AG09309 (cell line): ENCODE measurements around the gene PDE6B.

ENCODE experiments used
- DNase-seq: peaks from one replicate; pipeline ENCODE4 v3.0.0-alpha.2; 2010; ENCODE audit warnings: low read depth
- H3K4me3 ChIP-seq: 2 replicates; pipeline ENCODE4 v1.5.1; 2011; ENCODE audit warnings: mild to moderate bottlenecking, low read depth, low read length, moderate library complexity; ENCODE audit not compliant: control insufficient read depth
- CTCF ChIP-seq: IDR thresholded peaks from 2 replicates; pipeline ENCODE4 v1.5.1; 2011; ENCODE audit warnings: mild to moderate bottlenecking, low read depth, low read length, inconsistent platforms; ENCODE audit not compliant: insufficient read depth, control insufficient read depth; ENCODE audit errors: missing control alignments

The PDE6B gene

DNA sequence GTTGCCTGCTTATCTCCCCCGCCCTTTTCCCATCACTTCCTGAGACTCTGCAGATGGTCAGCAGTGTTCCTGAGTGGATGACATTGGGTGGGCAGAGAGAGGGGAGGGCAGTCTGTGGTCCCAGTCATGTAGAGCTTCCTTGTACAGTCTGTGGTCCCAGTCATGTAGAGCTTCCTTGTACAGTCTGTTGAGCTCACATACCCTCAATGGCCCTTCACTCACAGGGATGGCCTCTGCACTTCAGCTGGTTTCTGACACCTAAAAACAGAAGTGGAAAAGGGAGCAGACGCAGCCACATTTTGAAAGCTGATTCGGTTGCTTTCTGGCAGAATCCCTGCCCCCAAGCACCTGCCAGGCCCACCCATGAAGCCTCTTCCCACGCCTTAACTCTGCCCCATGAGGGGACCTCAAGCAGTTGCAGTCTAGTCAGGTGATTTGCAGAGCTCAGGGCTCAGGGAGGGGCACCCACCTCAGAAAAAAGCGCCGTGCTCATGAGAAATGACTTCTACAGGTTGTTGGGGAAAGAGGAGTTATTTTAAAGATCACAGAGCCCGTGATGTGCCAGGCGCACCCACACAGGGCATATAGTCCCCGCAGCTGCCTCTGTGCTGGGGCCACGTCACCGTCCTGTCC is 45.7 kb upstream of the PDE6B start:
- TF ChIP-seq CTCF, result no peak
- no peak for DNase-seq
- H3K4me3 ChIP-seq, result no peak overlapping the region

DNA sequence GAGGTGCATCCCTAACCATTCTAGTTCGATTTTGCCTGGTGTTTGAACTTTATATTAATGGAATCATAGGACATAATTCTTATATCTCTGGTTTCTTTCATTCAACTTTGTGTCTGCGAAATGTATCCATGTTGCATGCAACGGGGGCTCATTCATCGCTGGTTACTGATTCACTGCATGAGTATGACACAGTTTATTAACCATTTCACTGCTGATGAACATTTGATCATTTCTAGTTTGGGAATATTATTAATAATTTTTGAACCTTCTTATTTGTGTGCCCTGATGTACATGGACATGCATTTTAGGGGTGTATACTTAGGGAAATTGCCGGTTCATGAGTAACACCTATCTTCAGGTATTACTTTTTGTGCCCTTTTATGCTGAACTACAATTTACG is 44.2 kb upstream of the PDE6B start:
- H3K4me3 ChIP-seq, result no peak overlapping the region
- no peak for TF ChIP-seq CTCF
- DNase-seq, result no peak

- no peak for TF ChIP-seq CTCF
- DNase-seq, result no peak
- no peak overlapping the region for H3K4me3 ChIP-seq
These were observed 43.5 kb upstream of the PDE6B start for GRCh38 chr4:581753-582361.

DNA sequence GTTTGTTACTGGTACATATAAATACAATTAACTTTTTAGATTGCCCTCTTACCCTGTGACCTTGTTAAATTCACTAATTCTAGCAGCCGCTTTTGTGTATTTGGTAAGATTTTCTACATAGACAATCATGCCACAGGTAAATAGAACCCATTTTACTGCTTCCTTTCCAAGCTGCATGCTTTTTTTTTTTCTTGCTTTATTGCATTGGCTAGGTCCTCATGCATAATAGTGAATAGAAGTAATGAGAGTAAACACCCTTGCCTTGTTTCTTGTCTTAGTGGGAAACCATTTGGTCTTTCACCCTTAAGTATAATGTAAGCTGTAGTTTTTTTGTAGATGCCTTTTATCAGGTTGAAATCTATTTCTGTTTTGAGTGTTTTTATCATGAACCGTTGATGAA is 41.6 kb upstream of the PDE6B start:
- DNase-seq, result no peak
- TF ChIP-seq CTCF, result no peak
- H3K4me3 ChIP-seq, result no peak overlapping the region

DNA sequence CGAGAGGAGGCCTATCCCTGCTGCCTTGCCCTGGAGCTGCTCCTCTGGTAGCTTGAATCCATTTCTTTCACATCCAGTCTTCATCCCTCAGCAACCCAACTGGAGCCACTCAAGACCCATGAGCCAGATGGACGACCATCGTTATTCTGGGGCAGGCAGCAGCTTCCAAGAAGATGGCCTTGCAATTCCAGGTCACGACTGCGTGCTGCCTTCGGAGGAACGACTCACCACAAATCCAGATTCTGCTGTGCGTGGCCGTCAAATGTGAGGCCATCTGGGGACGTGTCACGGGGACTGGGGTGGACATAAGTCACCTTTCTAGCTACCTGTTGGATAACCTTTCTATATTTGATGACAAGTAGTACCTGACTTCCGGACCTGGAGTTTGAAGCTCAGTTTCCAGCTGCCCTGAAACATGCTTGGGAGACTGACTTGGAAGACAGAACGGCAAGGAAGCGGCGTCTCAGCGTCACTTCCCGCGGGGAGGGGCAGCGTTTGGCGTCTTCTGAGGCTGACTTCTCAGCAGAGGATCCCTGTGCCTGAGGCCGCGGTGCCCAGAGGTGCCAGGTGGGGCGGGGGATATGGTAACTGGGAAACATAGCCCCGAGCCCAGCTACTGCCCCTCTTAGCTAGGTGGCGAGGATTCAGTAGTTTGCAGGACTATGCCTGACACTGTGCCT is 37.6 kb upstream of the PDE6B start:
- no peak for DNase-seq
- H3K4me3 ChIP-seq, result no peak overlapping the region
- no peak for TF ChIP-seq CTCF

DNA sequence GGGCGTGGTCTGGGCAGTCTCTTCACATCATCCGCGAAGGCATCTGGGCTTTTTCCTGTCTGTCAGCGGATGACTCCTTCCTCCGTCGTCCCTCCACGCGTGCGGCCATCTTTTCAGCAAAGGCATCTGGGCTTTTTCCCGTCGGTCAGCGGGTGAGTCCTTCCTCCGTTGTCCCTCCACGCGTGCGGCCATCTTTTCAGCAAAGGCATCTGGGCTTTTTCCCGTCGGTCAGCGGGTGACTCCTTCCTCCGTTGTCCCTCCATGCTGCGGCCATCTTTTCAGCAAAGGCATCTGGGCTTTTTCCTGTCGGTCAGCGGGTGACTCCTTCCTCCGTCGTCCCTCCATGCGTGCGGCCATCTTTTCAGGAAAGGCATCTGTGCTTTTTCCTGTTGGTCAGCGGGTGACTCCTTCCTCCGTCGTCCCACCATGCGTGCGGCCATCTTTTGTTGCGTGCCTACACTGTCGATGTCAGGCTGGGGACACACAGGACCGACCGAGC is 37.0 kb upstream of the PDE6B start:
- no peak for TF ChIP-seq CTCF
- no peak for DNase-seq

More for the DNA sequence above, 37.0 kb upstream of the PDE6B start:
- no peak overlapping the region for H3K4me3 ChIP-seq
